ENCODE results near the gene GDI2.

Gene GDI2

GRCh38 chr10:5738427-5738826 is 74.8 kb downstream of the GDI2 start:
- DNase-seq = no peak

- DNase-seq = no peak
Observed at GRCh38 chr10:5737352-5737751, 75.9 kb downstream of the GDI2 start.

DNA sequence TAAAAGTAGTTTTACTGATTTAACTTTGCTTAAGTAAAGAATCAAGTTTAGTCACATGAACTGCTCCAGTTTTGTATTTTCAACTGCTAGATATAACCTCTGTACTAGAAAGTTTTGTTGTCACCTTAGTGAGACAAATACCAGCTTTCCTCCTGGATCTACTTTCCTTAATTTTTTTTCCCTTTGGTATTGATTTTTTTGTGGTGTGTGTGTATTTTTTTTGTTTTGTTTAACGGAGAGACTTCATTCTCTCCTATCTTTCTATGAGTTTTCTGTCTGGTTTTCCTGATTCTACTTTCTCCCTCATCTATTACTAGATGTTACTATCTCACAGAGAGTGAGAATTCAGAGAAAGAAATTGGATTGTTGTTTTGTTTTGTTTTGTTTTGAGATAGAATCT is 76.6 kb downstream of the GDI2 start:
- no peak for DNase-seq

- DNase-seq = no peak
Observed at GRCh38 chr10:5735119-5735518, 78.1 kb downstream of the GDI2 start.

DNA sequence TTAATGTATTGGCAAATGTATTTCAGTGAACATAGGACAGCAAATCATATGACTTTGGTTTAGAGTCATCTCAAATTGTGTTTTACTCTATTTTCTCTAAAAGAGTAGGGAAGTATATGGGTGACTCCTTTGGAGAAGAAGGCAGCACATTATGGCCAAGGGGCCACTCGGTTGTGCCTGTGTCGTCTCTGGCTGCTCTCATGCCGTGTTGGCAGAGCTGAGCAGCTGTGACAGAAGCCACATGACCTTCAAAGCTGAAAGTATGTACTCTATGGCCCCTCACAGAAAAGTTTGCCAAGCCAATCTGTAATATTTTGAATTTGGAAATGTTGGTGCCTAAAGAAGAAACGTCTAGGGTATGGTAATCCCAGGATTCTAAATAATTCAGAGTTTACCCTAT is 81.1 kb downstream of the GDI2 start:
- no peak for DNase-seq

- no peak for DNase-seq
Observed at GRCh38 chr10:5731559-5731958, 81.7 kb downstream of the GDI2 start.

DNA sequence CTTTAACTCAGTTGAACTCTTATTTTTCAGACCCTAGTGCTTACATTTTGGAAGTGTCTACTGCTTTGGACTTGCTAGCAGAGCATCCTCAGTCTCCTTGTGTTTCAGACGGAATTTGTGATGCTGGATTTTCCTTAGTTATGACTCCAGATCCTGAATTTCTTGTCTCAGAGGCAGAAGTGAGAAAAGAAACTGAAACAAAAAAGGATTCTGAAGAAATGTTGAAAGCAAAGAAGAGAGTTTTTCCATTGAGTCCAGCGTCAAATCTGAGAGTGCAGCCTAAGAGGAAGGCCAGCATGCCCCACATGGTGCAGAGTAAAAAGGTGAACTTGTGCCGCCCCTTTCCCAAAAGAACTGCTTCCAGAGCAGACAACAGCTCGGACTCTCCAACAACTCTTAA is 82.5 kb downstream of the GDI2 start:
- DNase-seq = no peak

DNA sequence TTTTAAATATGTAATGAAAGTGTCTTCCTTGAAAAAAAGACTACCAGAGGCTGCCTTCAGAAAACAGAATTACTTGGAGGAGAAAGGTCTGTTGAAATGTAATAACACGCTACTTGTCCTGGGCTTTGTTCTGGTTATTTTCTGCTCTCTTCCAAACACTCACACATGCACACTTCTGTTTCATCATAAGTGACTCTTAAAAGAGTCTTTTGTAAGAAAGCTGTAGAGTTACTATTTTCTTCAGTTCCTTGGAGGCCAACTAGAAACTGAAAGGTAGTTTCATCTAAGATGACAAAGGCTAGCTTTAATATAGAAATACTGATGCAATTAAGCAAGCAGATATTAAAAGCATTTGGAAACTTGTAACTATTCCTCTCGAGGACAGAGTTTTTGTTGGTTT is 89.5 kb downstream of the GDI2 start:
- no peak for DNase-seq

DNA sequence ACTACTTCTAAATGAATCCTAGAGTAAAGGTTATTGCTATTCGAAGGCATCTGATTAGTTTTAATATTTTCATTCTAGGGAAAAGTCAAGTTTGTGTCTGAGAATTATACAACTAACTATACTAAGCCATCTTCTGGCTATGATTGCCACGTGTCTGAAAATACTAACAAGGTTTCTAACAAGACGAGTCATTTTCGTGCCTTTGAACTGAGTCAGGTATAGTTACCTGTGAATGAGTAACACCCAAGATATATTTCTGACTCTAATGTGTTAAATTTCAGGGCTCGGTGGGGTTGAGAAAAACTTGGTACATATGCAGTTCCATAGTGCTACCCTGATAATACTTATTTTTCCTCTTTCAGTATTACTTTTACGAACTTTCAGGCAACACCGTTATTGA is 93.1 kb downstream of the GDI2 start:
- DNase-seq = no peak

- no peak for DNase-seq
Observed at GRCh38 chr10:5719546-5719945, 93.7 kb downstream of the GDI2 start.
